GM18526 (cell line): Measurements from ENCODE around the gene PHACTR2.

Experiments
- POLR2A ChIP-seq: IDR thresholded peaks from 3 replicates; pipeline ENCODE4 v1.6.1; 2011; ENCODE audit not compliant: insufficient read length; ENCODE audit errors: extremely low read depth

Gene PHACTR2

DNA sequence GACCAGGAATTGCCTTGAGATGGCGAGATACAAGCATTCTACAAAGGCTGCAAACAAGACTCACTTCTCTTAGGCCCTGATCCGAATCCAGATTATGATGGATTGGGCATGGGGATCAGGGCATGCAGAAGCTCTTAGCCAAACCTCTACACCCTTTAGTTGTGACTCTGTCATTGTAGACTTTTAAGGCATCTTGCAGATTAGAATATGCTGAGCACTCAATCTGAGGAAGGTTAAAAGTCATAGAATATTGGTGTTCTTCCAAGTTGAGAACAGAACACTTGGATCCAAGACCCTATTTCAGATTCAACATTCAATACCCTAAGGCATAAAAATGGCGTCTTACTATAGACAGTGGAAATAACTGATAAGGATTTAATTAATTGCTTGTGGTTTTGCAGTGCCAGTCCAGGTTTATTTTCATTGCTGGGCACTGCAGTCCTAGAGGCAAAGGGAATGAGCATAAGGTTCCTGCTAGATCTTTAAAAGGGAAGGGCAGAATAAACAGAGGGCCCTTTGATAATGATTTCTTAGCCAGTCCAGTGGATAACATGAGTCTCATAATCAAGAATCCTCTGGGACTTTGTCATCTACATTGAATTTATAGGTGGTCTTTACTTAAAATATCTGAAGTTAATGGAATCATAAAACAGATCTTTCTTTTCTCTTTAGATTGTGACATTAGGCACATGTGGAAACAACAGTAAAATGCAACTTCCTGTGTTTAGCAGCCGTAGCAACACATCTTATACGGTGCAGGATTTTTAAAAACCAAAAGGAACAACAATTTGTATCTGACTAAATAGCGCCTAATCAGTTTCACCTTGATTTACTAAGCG, 17.6 kb downstream of the PHACTR2 start:
- TF ChIP-seq POLR2A = no peak

DNA sequence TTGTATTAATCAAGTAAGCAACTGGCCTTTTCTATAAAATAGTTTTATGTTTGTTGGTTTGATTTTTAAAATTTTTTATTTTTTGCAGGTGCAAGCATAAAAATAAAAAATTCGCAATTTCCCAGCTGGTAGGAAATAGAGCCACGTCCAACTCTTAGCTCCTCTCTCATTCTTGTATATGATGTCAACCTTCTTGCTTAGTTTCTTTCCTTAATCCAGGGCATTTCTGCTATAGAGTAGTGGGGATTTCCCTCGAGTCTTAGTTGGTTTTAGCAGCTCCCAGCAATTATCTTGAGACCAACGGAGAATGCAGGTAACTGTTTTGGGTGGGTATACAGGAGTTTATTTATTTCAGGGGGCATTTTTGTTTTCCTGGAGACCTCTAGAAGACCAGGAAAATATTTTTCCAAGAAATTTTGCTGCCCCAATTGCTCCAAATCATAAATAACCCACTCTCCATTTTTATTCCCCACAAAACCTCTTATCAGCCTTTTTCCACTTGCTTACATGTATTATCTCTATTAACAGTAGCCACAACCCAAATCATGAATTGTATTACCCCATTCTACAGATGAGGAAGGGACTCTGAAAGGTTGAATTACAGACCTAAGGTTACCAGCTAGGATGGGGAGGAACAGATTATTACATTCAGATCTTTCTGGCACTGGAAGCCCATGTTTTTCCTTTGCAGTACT, 18.4 kb downstream of the PHACTR2 start:
- TF ChIP-seq POLR2A = no peak

DNA sequence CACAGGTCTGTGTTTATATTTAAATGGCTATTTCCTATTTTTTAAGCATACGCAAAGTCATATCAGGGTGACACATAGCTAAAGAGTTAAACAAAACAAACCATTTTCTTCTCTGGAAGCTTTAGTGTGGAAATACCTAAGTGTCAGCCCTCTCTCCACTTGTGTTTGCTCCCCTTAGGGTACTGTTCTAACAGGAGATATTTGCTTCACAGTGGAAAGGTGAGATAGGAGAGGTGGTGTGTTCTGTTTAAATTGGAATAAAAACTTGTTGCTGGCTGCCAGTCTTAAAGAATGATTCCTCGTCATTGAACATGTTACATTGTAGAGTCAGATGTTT, 18.9 kb downstream of the PHACTR2 start:
- no peak for TF ChIP-seq POLR2A

DNA sequence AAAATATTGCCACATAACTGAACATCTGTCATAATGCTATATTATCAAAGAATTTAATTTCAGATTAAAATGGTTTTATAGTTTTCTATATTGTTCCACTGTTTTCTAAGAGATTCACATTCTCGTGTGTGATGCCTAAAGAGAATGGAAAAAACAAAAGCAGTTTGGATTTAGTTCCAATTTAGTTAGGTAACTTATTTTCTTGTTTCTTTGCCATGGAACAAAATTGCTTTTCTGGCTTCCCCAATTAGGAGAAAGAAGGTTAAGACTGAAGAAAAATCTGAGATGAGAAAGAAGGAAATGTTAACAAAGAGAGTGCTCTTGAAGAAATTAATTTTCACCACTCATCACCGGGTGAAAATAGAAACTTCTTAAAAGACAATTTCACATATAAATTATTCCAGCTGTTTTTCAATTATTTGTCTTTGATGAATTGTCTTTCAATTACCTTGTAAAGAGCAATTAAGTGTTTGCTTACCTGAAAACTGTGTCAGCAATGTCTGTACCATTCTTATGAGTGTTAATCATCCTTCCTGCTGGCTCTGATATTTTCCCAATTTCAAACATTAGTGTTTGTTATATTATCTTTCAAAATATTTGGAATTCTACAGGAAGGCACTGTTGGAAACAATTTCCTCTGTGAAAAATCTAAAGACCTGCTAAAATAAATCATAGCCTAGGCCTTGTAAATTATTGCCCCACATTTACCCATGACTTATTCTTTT, 19.5 kb downstream of the PHACTR2 start:
- TF ChIP-seq POLR2A = no peak

DNA sequence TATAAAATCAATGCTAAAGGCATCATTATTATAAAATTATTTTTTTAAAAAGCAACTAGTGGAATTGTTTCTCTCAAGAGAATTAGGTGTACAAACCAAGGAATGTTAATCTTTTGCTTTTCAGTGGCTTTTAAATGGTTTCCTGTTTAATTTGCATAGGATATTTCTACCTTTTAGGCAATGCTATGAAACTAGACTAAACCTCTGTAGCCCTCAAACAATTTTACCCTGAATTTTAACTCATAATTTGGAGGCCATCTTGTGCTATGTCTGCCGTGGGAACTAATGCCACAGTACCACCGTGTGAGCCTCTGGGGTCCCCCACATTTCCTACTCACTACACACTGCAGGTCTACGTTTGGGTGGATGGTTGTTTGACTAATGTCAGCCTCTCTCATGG, 20.6 kb downstream of the PHACTR2 start:
- no peak for TF ChIP-seq POLR2A

DNA sequence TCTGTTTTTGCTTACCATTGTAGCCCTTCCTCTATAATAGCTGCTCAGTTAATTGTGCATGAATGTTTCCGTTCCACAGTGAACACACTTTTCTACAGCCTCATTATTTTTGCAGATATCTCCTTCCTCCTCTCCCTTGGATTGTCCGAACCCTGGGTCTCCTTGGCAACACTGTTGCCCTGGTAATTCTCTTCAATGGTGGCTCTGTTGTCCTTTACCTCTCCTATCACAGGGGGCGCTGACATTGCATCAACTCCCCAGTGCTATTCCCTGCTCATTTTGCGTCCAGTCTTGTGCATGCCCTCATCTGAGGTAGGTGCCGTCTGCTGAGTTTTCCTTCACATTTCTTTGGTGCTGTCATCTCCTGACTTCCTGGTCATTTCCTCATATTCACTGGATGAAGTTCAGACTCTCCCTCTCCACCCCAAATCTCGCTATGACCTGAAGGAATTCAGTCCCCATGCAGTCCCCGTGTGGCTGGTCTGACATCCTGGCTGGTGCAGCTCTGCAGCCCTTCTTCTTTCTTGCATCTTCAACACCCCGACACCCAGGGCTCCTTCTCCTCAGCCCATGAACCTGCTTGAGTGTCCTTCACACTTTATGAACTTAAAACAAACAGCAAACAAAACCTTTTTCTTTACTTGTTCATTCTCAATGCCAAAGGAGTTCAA, 21.1 kb downstream of the PHACTR2 start:
- no peak for TF ChIP-seq POLR2A

DNA sequence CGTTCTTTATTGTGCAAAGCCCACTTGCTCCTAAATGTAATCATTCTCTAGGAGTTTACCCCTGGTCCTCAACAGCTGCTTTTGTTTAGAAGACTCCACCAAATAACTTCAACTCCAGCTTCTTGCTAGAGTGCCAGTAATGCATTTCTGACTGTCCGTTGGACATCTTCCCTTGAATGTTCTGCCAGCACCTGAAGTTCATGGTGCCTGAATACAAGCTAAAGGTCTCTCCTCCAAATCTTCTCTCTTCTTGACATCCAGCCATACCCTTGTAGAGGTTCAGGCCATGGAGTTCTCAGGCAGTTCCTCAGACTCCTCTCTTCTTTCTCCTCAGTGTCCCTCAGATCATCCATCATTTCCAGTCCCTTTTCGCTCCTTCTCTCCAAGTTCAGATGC, 21.7 kb downstream of the PHACTR2 start:
- no peak for TF ChIP-seq POLR2A

DNA sequence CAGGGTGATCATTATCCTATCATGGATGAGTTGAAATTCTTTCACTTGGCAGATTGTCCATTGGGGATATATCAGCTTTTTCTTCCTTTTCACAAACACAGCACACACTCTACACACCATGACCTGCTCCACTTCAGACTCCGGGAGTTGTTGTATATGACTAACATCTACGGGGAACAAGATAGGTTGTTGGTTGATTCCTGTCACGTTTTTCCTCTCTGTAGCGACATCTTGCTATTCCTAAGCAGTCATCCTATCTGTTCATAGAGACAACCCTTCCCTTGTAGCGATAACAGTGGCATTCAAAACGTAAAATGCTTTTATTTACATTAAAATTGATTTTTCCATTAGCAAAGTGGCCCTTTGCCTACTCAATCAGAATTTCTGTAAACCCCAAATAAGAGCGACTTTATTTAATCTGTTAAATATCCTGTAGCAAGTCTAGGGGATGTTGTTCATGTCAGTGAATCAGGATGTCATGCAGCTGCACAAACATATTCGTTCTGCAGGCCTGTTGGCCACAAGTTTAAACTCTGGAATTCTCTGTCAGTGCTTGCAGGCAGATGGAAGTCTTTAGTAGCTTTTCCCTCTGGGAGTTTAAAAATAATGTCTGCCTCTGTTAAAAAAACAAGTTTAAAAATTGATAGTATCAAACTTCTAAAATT, 23.1 kb downstream of the PHACTR2 start:
- no peak for TF ChIP-seq POLR2A

DNA sequence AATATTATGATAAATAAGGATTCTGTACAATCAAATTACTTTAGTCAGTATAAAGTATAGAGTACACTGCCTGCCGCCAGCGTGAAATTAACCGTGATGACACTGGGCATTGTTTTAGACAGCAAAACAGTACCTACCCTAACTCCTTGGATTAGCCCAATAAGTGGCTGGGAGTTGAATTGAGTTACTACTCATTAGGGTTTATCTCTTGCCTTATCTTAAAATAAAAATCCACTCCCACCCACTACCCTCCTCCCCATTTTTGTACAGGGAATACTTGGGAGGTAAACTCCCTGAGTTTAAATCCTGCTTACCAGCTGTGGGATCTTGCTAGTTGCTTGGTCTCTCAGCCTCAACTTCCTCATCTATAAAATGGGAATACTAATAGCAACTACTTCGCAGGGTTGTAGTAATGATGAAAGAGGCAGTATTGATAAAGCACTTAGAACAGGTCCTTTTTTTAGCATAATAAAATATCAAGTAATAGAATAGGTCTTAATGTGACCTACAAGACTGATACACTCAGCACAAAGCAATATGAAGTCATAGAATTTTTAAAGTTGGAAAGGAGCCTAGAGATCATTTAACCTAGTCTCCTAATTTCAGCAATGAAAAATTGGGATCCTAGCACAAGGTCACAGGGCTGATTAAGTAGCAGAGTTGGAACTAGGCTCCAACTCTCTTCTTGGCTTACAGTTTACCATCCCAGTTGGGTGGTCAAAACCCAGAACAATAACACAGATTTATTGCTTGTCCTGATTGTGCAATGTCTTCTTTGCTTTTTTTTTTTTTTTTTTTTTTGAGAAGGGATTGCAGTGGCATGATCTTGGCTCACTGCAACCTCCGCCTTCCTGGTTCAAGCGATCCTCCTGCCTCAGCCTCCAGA, 23.8 kb downstream of the PHACTR2 start:
- TF ChIP-seq POLR2A = no peak

DNA sequence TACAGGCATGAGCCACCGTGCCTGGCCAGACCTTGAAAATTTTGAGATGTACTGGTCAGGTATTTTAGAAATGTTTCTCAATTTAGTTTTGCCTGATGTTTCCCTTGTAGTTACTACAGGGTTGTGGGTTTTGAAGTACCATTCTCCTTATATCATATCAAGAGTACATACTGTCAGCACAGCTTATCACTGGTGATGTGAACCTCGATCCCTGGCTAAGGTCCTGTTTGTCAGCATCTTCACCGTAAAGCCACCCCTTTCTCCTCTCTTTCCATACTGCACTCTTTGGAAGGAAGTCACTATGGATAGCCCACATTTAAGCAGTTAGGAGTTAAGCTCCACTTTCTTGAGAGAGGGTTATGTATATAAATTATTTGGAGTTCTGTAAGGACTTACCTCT, 27.8 kb downstream of the PHACTR2 start:
- no peak for TF ChIP-seq POLR2A

DNA sequence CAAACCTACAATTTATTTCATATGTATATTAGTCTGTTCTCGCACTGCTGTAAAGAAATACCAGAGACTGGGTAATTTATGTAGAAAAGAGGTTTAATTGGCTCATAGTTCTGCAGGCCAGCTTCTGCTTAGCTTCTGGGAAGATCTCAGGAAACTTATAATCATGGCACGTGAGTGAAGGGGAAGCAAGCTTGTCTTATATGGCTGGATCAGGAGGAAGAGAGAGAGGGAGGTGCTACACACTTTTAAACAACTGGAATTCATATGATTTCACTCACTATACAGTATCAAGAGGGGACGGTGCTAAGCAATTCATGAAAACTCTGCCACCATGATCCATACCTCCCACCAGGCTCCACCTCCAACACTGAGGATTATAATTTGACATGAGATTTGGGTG, 29.9 kb downstream of the PHACTR2 start:
- no peak for TF ChIP-seq POLR2A

DNA sequence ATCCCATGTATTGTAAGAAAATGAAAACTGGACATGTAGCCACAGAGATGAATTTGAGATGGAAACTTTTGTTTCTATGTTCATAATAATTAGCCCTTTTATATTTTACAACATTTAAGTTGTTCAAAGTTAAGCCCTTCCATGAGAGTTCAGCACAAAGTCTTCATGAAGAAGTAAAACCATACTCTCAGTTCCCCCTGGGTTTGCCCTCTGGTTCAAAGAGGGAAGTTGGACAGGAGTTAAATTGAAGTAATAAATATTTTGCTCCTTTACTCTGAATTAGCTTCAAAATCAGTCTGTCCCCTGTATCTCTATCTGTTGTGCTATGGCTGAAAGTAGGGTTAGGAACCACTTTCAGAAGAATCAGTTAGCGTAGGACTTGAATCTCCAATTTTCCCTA, 31.1 kb downstream of the PHACTR2 start:
- no peak for TF ChIP-seq POLR2A

DNA sequence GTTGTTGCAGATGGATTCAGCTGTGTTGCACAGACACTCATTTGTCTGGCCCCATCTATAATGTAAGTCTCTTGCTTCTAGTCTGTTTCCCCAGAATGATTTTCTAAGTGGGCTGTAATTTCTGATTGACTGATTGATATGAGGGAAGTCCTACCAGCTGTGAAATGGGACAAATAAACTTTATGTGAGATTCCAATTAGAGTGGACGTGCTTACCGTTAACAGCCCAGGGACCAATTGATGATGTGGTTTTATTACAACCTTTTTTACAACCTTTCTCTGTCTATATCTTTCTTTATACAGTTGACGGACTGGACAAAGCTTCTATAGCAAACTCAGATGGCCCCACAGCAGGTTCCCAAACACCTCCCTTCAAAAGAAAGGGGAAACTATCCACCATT, 33.9 kb downstream of the PHACTR2 start:
- no peak for TF ChIP-seq POLR2A

DNA sequence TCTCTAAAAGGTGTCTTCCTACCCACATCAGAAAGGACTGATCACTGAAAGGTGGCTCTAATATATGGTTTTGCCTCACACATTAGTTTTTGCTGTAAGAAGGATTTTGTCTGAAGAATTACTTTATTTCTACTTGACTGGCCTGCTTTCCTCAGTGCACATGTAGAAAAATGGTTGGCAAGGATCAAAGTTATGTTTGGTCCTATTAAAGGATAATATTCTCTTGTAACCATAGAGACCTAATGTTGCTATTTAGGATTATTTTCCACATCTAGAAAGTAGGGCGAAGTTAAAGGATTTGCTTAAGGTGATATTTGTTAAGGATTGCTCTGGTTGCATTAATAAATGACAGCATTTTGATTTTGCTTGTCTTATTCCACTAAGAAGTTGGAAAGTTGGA, 40.7 kb downstream of the PHACTR2 start:
- TF ChIP-seq POLR2A = no peak
